Spleen (tissue), 11 donors: ENCODE data around the gene SMARCAL1. TPM values are rescaled to one million over a fixed set of nuclear protein-coding genes. Genes with fewer than 3 reads are reported as not detected.

Source experiments
- DNase-seq: peaks from one replicate; pipeline ENCODE4 v3.0.0-alpha.2; 2020
- H3K27ac ChIP-seq, 8 donors: fragments of 200-600 bp; sonication (generic) in 7 of 8; 1 replicate in 4 of 8; 2 replicates in 4 of 8; pipeline versions ENCODE4 v1.5.0 to v1.8.0; 2016 to 2021; ENCODE audit warnings: inconsistent platforms in 4 of 8, mild to moderate bottlenecking in 4 of 8, moderate library complexity in 1 of 8
- H3K27me3 ChIP-seq, 7 donors: fragments of 200-600 bp; sonication (generic) in 6 of 7; replicated peaks in 1 of 7; 1 replicate in 4 of 7; 2 replicates in 3 of 7; pipeline versions ENCODE4 v1.5.0 to v1.8.0; 2016 to 2021; ENCODE audit warnings: inconsistent platforms in 3 of 7, mild to moderate bottlenecking in 1 of 7
- H3K36me3 ChIP-seq, 6 donors: fragments of 200-600 bp; sonication (generic) in 5 of 6; 1 replicate in 4 of 6; 2 replicates in 2 of 6; pipeline versions ENCODE4 v1.5.0 to v1.8.0; 2016 to 2021; ENCODE audit warnings: inconsistent platforms in 2 of 6
- H3K4me1 ChIP-seq, 6 donors: fragments of 200-600 bp; sonication (generic) in 5 of 6; 1 replicate in 3 of 6; 2 replicates in 3 of 6; pipeline versions ENCODE4 v1.5.0 to v1.8.0; 2016 to 2021; ENCODE audit warnings: inconsistent platforms in 3 of 6
- H3K4me3 ChIP-seq, 8 donors: fragments of 200-600 bp; sonication (generic) in 7 of 8; 1 replicate in 4 of 8; 2 replicates in 4 of 8; pipeline versions ENCODE4 v1.5.0 to v1.8.0; 2016 to 2021; ENCODE audit warnings: inconsistent platforms in 4 of 8, mild to moderate bottlenecking in 4 of 8, moderate library complexity in 2 of 8
- H3K9me3 ChIP-seq, 8 donors: fragments of 200-600 bp; sonication (generic) in 7 of 8; 1 replicate in 4 of 8; 2 replicates in 4 of 8; pipeline versions ENCODE4 v1.5.0 to v1.8.0; 2016 to 2021; ENCODE audit warnings: inconsistent platforms in 4 of 8
- POLR2A ChIP-seq, 3 donors: fragments of 450-650 bp; IDR thresholded peaks; one replicate each; pipeline ENCODE4 v1.5.1; 2017; ENCODE audit warnings: antibody characterized with exemption in 3 of 3, mild to moderate bottlenecking in 1 of 3
- POLR2AphosphoS5 ChIP-seq, 3 donors: sonication (generic); formaldehyde crosslinking; IDR thresholded peaks; one replicate each; pipeline ENCODE4 v1.5.1; 2017; ENCODE audit warnings: antibody characterized with exemption in 3 of 3
- WGBS, 5 donors: extraction: QIAGEN DNeasy Blood & Tissue Kit in 3 of 5; methylation state at CpG; one replicate each; pipeline versions ENCODE4 v1.1.5 to v1.1.7; 2013 to 2018; 5-methylcytosine and 5-hydroxymethylcytosine counted together
- intact Hi-C: fragments of 100-400 bp; cut with DNase I; formaldehyde crosslinking; loops from one replicate; pipeline ENCODE4 v1.15.0; 2023; ENCODE audit warnings: low total_unique reads
- polyA plus RNA-seq, 3 donors: library from polyadenylated mRNA; stranded (reverse); fragments of 200-250 nt; gene quantifications; one replicate each; pipeline ENCODE4 v1.2.1, GENCODE V29; 2013
- total RNA-seq, 7 donors: library from RNA; depleted of rRNA in 3 of 7; stranded (reverse); fragments of >200 nt in 3 of 7; fragmentation: NEBNext Ultra II Directional in 4 of 7; extraction: Animal tissue kit (Norgen Biotek cat#: 25700) in 4 of 7; gene quantifications; one replicate each; pipeline versions ENCODE4 v1.1.0 to v1.2.1, GENCODE V29; 2016 to 2021
- TF ChIP-seq, protein P1 (sequence below), 11 experiments: fragments of 200-600 bp in 7 of 11; fragments of 450-650 bp in 4 of 11; sonication (generic) in 4 of 11; IDR thresholded peaks in 8 of 11; conservative IDR thresholded peaks in 3 of 11; 1 replicate in 7 of 11; 2 replicates in 4 of 11; pipeline versions ENCODE4 v1.4.0 to v1.8.0; 2016 to 2021; ENCODE audit warnings: antibody characterized with exemption in 11 of 11, inconsistent platforms in 4 of 11, mild to moderate bottlenecking in 1 of 11
- donor health status: healthy with polysubstance abuse.
- donor health status: DM: no; HTN: no; CAD: no; lungs with moderate emphysema.
- donor health status: DM: no; HTN: no; CAD: no.
- donor health status: Bipolar disorder and iron deficiency.
- donor health status: healthy.
- donor health status: DM: no; HTN: no; CAD: no.
- donor health status: DM: yes; HTN: yes; CAD: no.

The SMARCAL1 gene
- total and polyA plus RNA-seq, 10 donors = 7.3 to 34.9 (median 24.6) TPM

- TF ChIP-seq POLR2A (IDR thresholded peaks at IDR 0.05) = no peak
- TF ChIP-seq, protein P1, sequence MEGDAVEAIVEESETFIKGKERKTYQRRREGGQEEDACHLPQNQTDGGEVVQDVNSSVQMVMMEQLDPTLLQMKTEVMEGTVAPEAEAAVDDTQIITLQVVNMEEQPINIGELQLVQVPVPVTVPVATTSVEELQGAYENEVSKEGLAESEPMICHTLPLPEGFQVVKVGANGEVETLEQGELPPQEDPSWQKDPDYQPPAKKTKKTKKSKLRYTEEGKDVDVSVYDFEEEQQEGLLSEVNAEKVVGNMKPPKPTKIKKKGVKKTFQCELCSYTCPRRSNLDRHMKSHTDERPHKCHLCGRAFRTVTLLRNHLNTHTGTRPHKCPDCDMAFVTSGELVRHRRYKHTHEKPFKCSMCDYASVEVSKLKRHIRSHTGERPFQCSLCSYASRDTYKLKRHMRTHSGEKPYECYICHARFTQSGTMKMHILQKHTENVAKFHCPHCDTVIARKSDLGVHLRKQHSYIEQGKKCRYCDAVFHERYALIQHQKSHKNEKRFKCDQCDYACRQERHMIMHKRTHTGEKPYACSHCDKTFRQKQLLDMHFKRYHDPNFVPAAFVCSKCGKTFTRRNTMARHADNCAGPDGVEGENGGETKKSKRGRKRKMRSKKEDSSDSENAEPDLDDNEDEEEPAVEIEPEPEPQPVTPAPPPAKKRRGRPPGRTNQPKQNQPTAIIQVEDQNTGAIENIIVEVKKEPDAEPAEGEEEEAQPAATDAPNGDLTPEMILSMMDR (IDR thresholded peaks at IDR 0.05 in 8 of 11, conservative IDR thresholded peaks at IDR 0.05 in 3 of 11) = no peak
- no peak for TF ChIP-seq POLR2AphosphoS5 (IDR thresholded peaks at IDR 0.05)
- Histone ChIP-seq H3K27me3 (no peaks in the 10 kb centered on the region), H3K9me3 (no peaks in the 10 kb centered on the region), H3K27ac (no peak overlapping the region), H3K4me1 (peaks cover 0 to 13% (median 9%) of the 10 kb centered on the region in 6 donors), H3K4me3 (no peak overlapping the region), H3K36me3 (peaks cover 0 to 83% (median 46%) of the 10 kb centered on the region in 6 donors)
- no peak for DNase-seq
- 72 to 88% (median 81%) methylated on average over 6 of the region's 6 CpGs for WGBS, 5 donors
- intact Hi-C loops = no loop called here
Measured at GRCh38 chr2:216475767-216476166, 63.5 kb downstream of the SMARCAL1 start.

DNA sequence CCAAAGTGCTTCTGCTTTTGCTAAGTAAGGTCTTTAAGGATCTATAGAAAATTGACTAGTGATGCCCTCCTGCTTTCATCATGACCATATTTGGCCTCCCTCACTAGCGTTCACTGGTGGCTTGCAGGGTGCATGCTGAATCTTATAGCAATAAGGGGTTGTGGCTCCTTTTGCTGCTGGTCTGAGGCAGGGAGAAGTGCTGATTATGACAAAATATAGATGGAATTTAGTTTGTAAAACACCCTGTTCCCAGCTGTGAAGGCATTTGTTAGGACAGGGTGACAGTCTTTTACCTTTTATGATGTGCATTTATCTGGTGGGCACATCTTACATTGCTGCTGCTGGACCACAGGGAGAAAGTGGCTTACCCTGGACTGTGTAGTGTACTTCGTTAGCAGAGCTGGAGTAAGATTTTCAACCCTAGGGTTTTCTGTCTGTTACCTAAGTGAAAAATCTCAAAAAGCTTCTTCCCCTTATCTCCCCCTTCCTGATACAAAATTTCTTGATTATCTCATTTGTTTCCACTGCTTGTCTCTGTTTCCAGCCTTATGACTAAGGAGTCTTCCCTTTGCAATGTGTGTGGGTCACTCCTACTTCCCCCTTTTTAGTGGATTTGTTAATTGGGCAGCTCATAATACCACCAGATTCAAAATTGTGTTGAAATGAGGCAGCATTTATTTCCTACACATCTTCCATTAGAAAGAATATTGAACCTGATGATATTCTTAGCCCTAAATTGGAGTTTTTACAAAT, 65.2 kb downstream of the SMARCAL1 start:
- H3K4me1 ChIP-seq = peaks cover 0 to 13% (median 9%) of the 10 kb centered on the region in 6 donors
- no peak for DNase-seq
- no peaks in the 10 kb centered on the region for H3K9me3 ChIP-seq
- H3K27ac ChIP-seq = no peak overlapping the region
- no peak overlapping the region for H3K4me3 ChIP-seq
- peaks cover 0 to 83% (median 50%) of the 10 kb centered on the region in 6 donors for H3K36me3 ChIP-seq
- intact Hi-C loops = no loop called here
- TF ChIP-seq POLR2A (IDR thresholded peaks at IDR 0.05) = no peak
- no peak for TF ChIP-seq POLR2AphosphoS5 (IDR thresholded peaks at IDR 0.05)
- TF ChIP-seq, protein P1 (IDR thresholded peaks at IDR 0.05 in 8 of 11, conservative IDR thresholded peaks at IDR 0.05 in 3 of 11) = no peak
- 59 to 93% (median 69%) methylated on average over 2 of the region's 2 CpGs for WGBS, 5 donors
- H3K27me3 ChIP-seq = no peaks in the 10 kb centered on the region

GRCh38 chr2:216478151-216478550, 65.9 kb downstream of the SMARCAL1 start:
- TF ChIP-seq, protein P1 (IDR thresholded peaks at IDR 0.05 in 8 of 11, conservative IDR thresholded peaks at IDR 0.05 in 3 of 11) = no peak
- TF ChIP-seq POLR2A (IDR thresholded peaks at IDR 0.05) (no peak), POLR2AphosphoS5 (IDR thresholded peaks at IDR 0.05) (no peak)
- intact Hi-C loops = no loop called here
- no peak overlapping the region for H3K4me3 ChIP-seq
- no peak overlapping the region for H3K27ac ChIP-seq
- H3K36me3 ChIP-seq = peaks cover 0 to 87% (median 56%) of the 10 kb centered on the region in 6 donors
- no peaks in the 10 kb centered on the region for H3K27me3 ChIP-seq
- peaks cover 0 to 13% (median 9%) of the 10 kb centered on the region in 6 donors for H3K4me1 ChIP-seq
- no peaks in the 10 kb centered on the region for H3K9me3 ChIP-seq
- 87 to 92% (median 90%) methylated on average over 3 of the region's 3 CpGs for WGBS, 5 donors
- no peak for DNase-seq

DNA sequence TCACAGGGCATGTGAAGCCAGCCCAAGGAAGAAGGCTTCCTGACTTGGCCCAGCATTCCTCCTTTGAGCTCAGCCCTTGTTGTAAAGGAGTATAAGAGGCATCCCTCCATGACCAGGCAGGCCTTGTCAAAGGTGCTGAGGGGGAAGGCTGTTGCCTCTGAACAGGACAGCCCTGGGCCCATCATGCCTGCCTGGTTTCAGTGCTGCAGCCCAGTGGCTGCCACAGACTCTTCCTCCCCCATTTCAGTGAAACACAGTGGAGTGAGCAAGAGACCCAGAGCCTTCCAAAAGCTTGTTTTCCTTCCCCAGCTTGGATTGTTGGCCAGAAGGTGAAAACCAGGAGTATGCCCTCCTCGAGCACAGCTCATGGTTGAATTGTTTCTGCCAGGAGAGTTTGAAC, 66.5 kb downstream of the SMARCAL1 start:
- no peaks in the 10 kb centered on the region for H3K27me3 ChIP-seq
- WGBS, 5 donors = 89 to 100% (median 91%) methylated on average over 1 of the region's 1 CpG
- TF ChIP-seq, protein P1 (IDR thresholded peaks at IDR 0.05 in 8 of 11, conservative IDR thresholded peaks at IDR 0.05 in 3 of 11) = no peak
- no peak for TF ChIP-seq POLR2A (IDR thresholded peaks at IDR 0.05)
- TF ChIP-seq POLR2AphosphoS5 (IDR thresholded peaks at IDR 0.05) = no peak
- intact Hi-C loops = no loop called here
- no peak overlapping the region for H3K4me3 ChIP-seq
- peaks cover 0 to 92% (median 59%) of the 10 kb centered on the region in 6 donors for H3K36me3 ChIP-seq
- no peaks in the 10 kb centered on the region for H3K9me3 ChIP-seq
- DNase-seq = no peak
- no peak overlapping the region for H3K27ac ChIP-seq
- H3K4me1 ChIP-seq = peaks cover 0 to 13% (median 9%) of the 10 kb centered on the region in 6 donors
